GM18517 (cell line): ENCODE data around the gene MRPL4.

Experiments used
- ATAC-seq: cut with Tn5 transposase; IDR thresholded peaks from one replicate; pipeline ENCODE4 v1.9.1; 2021; ENCODE audit warnings: mild to moderate bottlenecking, moderate library complexity; ENCODE audit not compliant: unreplicated experiment

Gene MRPL4

DNA sequence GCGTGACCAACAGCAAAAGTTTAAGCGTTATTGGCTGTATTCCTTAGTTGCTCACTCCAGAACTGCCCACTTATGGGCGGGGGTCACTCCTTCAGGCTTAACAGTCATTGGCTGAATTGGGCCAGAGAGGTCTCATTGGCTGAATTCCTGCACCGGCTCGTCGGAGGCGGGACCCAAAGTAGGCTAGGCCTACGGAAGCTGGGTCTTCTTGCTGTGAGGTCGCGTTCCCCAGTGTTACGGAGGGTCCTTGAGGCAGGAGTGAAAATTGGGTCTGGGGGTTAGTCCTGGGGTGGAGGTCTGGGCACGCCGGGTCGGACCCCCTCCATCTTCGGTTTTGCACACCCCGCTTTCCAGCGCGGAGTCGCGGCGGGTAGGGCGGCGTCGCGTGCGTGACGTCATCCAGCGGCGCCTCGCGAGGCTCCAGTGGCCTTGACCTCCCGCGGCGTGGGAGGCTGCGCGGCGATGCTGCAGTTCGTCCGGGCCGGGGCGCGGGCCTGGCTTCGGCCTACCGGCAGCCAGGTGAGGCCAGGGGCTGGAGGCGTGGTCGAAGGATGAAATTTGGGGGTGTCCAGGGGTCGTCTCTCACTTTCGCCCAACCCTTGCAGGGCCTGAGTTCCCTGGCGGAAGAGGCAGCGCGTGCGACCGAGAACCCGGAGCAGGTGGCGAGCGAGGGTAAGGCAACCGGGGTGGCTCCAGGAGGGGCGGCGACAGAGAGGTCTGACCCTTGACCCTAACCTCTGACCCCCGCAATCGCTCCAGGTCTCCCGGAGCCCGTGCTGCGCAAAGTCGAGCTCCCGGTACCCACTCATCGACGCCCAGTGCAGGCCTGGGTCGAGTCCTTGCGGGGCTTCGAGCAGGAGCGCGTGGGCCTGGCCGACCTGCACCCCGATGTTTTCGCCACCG lies at the start of gene MRPL4:
Gene MRPL4, plus strand, starts transcription at position 423 of the 903 bp plus-strand sequence. Its CDS starts 40 bp downstream, at position 463.
- ATAC-seq: peak; percentile 87

DNA sequence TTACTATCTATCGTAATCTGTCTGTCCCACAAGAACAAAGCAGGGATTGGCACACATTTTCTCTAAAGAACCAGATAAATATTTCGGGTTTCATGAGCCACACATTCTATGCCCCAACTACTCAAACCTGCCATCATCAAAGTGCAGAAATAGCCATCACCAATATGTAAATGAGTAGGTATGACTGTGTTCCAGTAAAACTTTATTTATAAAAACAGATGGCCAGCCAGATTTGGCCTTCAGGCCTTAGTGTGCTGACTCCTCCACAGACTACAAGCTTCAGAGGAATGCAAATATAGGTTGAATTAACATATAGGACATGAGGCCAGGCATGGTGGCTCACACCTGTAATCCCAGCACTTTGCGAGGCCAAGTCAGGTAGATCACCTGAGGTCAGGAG lies 48.3 kb upstream of the MRPL4 start:
- ATAC-seq: no peak

DNA sequence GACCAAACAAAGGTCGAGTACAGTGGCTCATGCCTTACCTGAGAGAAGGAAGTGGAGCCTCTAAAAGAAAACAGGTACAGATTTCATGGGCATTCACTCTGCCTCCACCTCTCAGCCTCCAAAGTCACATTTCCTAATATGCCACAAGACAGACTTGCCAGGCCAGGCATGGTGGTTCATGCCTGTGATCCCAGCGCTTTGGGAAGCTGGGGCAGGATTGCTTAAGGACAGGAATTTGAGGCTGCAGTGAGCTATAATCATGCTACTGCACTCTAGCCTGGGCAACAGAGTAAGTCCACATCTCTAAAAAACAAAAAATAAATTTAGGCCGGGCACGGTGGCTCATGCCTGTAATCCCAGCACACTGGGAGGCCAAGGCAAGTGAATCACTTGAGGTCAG lies 46.4 kb upstream of the MRPL4 start:
- no peak for ATAC-seq

DNA sequence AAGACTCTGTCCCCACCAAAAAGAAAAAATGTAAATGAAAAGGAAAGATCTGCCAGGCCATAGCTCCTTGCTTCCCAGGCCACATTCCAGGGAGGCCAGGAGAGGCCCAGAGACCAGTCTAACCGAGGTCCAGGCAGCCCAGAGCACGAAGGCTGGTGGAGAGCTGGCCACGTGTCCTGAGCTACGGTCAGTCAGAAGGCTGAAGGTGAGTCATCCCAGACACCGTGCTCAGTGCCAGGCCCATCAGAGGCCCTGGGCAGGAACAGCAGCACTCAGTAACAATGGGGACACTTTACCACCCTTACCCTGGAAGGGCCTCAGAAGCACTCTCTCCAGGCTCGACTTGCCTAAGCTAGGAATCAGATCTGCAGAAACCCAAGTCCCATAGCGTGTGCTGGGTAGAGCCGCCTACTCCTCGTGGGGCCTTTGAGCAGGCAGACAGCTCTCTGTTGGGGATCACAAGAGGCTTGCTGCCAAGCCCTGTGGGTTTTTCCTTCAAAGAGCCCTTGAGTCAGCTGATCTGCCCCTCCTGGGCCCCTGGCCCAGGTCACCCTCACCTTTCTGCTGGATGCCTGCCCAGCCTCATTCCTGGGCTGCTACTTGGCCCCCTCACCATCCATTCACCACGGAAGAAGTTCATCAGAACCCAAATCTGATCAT lies 45.7 kb upstream of the MRPL4 start:
- no peak for ATAC-seq

DNA sequence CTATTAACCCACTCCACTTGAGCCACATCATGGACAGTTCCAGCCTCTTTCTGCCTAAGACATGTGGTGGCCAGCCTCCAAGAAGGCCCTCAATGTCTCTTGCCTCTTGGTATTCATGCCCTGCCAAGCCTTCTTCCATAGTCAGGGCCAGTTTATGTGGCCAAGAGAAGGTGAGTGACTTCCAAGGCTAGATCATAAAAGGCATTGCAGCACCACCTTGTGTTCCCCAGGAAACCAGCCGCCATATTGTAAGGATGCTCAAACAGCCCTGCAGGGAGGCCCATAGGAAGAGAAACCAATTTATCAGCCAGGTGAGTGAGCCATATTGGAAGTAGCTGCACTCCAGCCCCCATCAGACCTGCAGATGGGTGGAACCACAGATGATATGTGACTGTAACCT lies 45.0 kb upstream of the MRPL4 start:
- no peak for ATAC-seq

DNA sequence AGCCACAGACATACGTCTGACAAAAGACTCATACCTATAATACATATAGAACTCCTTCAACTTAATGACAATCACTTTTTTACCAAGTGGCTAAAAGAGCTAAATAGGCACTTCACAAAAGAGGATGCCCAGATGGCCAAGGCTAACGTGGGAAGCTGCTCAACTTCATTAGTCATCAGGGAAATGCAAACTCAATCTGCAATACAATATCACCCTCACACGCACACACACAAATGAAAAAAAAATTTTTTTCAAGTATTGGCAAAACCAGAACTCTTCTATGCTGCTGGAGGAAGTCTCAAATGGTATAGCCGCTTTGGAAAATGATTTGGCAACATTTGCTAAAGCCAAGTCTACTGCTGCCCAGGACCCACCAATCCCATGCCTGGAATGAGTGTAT lies 42.7 kb upstream of the MRPL4 start:
- no peak for ATAC-seq

DNA sequence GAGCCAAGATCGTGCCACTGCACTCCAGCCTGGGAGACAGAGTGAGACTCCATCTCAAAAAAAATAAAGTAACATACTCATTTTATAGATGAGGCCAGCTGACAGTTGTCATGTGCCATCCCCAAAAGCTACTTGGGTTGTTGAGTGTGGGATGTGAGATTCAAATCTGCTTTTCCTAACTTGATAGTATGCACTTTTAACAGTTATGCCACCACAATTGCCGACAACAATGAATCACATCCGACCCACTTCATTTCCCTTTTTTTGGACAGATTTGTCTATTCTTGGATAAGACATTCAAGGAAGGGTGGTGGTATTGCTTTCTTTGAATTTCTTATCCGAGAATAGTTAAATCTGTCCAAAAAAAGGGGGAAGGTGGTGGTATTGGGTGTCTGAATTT lies 41.0 kb upstream of the MRPL4 start:
- no peak for ATAC-seq

DNA sequence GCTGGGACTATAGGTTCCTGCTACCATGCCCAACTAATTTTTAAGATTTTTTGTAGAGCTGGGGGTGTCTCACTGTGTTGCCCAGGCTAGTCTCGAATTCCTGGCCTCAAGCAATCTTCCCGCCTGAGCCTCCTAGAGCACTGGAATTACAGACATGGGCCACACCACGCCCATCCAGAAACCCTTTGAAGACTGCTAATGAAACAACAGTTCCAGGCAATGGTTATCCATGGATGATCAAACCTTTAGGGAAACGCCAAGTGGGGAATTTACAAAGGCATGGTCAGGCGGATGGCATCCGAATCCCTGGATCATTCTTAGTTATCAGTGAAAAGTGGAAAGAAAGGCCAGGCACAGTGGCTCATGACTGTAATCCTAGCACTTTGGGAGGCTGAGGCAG lies 40.3 kb upstream of the MRPL4 start:
- ATAC-seq: no peak

DNA sequence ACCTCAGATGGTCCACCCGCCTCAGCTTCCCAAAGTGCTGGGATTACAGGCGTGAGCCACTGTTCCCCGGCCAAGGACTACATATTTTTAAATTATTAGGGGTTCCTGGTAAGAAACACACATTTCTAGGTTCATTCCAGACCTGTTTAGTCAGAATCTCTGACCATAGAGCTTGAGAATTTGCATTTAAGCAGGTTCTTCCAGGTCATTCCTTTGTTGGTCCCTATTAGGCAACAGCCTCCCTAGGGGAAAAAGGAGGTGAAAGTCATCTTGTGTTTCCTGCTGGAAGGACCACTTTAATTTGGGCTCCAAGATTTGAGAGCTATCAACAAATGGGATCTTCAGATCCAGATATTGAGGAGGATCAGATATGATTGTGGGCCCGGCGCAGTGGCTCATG lies 37.2 kb upstream of the MRPL4 start:
- no peak for ATAC-seq

DNA sequence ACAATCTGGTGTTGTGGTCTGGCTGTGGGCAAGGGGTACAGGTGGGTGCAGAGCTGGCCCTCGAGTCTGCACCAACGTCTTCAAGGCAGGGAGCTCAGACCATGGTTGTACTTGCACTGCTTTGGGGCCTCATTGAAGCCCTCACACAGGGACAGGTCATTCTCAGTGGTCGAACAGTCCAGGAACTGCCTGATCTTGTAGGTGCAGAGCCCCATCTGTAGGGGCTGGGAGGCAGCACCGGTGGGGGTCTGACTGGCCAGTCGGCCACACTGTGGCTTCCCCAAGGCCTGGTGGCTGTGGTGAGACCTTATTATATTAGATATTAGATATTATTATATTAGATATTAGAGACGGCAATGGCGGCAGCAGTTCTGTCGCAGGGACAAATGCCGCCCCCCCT lies 34.9 kb upstream of the MRPL4 start:
- no peak for ATAC-seq

DNA sequence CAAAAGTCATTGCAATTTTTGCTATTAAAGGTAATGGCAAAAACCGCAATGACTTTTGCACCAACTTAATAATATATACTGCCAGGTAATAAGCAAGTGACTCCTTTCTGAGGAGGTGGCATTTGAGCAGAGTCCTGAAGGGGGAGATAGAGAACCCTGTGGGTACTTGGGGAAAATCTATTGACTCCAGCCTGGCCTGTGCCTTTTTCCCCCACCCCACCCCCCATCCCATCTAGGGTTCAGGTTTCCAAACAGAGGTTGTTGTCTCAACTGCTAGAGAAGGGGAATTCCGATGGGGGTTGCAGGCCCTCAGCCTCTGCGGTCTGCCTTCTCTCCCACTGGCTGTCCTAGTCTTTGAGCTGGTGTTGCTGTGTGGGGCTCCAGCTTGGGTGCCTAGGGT lies 32.3 kb upstream of the MRPL4 start:
- ATAC-seq: peak; percentile 64

DNA sequence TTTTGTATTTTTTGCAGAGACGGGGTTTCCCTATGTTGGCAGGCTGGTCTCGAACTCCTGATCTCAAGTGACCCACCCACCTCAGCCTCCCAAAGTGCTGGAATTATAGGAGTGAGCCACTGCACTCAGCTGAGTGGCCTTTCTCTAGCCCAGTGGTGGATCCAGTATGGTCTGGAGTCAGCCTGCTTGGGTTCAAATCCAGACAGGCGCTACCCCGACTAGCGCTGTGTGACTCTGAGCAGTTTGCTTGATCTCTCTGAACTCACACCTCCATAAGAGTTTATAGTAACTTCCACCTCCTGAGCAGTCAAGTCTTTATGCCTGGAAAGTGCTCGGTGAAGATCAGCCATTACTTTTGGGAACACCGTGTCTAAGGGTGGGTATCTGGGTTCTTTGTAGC lies 31.3 kb upstream of the MRPL4 start:
- no peak for ATAC-seq

DNA sequence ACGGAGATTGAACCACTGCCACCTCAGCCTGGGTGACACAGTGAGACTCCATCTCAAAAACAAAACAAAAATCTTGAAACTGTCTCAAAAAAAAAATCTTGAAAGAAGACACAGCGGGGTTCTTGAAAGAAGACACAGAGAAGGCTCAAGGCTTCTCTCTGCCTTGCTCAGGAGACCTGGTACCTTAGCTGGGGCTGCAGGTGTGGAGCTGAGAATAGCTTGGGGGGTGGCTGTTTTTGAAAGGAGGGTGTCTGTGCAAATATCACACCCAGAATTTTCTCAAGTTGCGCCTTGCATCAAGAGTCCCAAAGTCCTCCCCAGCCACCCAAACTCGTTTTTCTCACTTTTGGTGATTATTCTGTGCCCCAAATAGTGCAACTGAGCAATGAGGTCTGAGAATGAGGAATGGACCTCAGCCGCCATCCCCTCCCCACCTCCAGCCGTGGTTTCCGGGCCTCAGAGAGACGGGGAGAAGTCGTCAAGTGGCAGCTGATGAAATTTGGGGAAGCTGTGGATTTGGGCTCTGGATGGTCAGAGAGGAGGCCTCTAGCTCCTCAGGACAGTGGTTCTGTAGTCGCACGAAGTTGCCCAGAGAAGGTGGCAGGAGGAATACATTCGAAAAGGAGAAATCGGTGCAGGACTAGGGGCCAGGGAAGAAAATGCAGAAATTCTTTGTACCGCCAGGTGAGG lies 29.7 kb upstream of the MRPL4 start:
- ATAC-seq: no peak

DNA sequence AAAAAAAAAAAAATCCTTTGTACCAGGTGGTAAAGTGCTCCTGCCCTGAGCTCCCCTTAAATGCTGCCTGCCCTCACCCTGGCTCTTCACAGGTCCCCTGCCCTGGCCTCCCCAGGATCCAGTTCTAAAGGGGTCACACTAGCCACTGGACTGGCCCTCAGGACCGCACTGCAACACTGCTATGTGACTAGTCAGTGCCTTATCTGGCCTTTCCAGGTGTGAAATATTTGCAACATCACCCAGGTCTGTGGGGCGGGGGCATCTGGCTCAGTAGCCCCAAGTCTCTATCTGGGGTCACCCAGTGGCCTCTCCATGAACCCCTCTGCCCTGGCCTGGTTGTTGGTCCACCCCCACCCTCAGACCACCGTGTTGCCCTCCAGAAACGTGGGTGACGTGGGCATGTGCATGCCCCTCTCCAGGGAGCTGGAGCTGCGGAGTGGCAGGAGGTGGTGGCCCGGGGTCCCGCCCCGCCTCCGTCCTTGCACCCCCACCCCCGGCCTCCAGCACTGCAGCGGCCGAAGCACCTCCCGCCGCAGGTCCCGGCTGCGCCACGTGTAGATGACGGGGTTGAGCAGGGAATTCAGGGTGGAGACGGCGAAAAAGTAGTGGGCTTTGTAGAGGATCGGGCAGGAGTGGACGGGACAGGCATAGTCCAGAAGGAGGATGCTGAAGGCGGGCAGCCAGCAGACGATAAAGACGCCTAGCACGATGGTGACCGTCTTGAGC lies 28.4 kb upstream of the MRPL4 start:
- no peak for ATAC-seq

DNA sequence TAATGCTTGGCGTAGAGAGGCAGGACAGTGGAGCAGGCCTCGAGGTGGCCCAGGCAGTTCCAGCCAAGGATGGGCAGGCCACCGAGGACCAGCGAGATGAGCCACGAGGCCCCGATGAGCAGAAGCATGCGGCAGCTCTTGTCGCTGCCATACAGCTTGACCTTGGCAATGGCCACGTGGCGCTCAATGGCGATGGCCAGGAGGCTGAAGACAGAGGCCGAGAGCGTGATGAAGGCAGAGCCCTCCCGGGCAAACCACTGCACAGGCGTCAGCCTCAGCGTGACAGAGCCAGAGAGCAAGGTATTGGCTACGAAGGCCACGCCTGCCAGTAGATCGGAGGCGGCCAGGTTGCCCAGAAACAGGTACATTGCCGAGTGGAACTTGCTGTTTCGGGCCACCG lies 27.7 kb upstream of the MRPL4 start:
- no peak for ATAC-seq

DNA sequence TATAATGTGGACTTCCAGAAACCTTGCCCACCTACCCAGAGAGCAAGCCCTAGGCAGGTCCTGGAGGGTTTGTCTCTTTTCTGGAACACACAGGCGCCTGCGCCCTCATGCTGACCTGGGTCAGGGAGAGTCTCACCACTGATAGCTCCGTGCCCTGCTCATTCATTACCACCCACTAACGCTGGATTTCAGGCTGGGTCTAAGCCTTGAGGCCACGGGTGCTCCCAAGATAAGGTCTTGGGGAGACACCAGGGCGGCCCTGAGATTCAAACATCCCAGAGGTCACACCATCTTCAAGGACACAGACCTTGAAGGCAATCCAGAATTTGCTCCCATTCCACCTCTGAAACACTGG lies 26.0 kb upstream of the MRPL4 start:
- ATAC-seq: no peak

DNA sequence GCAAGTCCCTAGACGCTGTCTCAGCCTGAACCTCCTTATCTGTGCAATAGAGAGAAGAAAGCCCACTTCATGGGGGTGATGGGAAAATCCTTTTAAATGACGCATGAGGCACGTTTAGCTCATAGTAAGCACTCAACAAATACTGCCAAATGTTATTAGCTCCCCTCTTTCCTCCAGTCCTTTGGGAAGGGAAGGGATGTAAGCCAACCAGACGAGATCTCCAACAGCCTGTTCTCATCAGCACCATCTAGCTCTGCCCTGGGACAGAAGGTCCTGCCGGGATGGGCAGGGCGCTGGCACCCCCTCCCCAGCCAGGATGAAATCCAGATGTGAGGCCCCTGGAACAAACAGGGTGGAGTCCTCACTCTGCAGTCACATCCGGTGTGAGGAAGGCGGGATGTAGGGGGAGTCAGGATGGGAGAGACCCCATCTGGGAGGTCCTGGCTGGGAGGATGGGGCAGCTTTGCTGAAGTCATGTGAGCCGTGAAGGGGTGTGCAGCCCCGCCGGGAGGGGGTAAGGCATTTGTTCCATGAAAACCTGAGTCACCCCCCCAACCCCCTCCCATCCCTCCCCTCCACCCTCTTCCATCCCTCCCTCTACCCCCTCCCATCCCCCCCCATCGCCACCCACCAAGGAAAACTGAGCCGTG lies 25.5 kb upstream of the MRPL4 start:
- ATAC-seq: no peak

DNA sequence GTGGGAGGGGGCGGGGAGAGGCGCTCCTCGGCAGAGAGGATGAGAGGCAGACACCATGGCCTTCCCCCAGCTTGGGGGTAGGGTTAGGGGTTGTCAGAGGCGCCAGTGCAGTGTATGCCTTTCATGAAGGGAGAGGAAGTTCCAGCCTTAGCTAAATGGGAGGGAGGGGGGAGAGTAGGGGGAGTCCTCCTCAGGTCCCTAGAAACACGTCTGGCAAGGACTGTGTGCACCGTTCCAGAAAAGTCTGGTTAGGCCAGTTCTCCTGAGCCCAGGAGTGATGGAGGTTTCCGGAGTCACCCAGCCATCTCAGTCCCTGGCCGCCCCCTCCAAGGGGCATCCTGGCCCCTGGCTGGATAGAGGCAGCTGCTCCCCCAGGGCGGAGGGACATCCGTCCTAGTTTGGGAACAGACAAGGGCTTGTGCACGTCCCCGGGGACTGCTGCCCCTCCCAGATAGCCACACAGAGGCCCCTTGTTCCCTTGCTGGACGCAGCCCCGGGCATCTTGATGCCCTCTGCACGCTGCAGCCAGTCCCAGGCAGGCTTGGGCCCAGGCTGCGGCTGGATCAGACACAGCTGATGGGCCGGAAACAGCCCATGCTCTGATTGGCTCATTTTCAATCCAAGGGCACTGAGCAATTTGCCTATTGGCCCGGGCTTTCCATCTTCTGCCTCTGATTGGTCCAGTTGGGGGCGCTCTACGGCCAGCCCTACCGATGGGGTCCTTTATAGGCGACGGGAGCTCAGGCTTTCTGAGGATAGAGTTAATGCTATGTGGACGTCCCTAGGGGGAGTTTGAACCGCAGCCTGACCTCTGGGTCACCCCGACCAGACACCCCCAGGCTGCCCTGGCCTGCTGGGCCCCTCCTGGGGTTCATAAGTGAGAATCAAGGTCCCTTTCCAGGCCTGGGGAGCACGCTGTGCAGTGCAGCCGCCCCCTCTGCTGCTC lies 24.7 kb upstream of the MRPL4 start:
- ATAC-seq: no peak

DNA sequence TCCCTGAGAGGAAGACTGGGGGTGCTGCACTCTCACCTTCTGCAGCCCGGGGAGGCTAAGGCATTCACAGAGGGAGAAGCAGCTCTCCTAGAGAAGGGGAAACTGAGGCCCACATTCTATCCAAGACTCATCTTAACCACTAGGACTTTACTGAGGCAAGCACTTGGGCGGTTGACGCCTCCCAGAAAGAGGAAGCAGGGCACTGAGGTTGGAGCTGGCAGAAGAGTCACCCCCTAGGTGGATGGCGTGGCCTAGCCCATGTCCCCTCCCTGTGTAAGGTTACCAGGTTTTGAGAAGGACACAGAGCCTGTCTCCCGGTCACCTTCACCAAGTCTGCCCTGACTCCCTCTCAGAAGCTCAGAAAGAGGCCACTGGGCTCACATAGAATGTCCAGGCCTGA lies 23.6 kb upstream of the MRPL4 start:
- no peak for ATAC-seq

DNA sequence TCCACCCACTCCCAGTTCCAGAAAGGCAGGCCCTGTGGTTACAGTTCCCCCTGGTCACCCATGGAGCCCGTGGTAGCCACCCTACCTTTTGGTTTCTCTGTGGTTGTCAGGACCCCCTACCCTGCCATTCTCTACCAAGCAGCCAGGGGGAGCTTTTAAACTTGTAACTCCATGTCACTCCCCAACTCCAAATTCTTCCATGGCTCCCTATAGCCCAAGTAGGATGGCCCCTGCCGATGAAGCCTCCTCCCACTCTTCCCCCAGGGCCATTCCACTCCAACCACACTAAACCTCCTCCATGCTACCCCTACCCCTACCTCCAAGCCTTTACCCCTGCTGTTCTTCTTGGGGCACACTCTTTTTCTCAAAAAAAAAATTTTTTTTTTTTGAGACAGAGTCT lies 23.1 kb upstream of the MRPL4 start:
- ATAC-seq: no peak
